IMR-90 (cell line): ENCODE results near the gene RGS13. TPM values are rescaled to one million over a fixed set of nuclear protein-coding genes. Genes with fewer than 3 reads are reported as not detected.

Source experiments
- ATAC-seq: fragments of 200-7000 bp; cut with Tn5 transposase; 2 replicates; pipeline ENCODE4 v1.9.1; 2020; ENCODE audit warnings: low read depth, mild to moderate bottlenecking, moderate library complexity
- BruUV-seq: library from RNA; stranded (reverse); fragments of 400-500 nt; replicated peaks from 2 replicates; lab custom pipeline; 2021; lab: Mats Ljungman, UMichigan
- CTCF ChIA-PET: fragments of 300-600 bp; formaldehyde crosslinking; extraction: SDS; loops from one replicate; lab custom pipeline; 2021; ENCODE audit warnings: antibody characterized with exemption; lab: Yijun Ruan, JAX
- POLR2A ChIA-PET: fragments of 300-600 bp; sonication (Branson Sonifier 250); formaldehyde crosslinking; loops from one replicate; lab custom pipeline; 2022; ENCODE audit warnings: antibody characterized with exemption; ENCODE audit not compliant: unreplicated experiment; lab: Charles Lee
- DNase-seq: peaks from one replicate; pipeline ENCODE4 v3.0.0; 2013
- H2AFZ ChIP-seq: replicated peaks from 2 replicates; pipeline ENCODE3; 2013; ENCODE audit warnings: low read length, mild to moderate bottlenecking; ENCODE audit not compliant: poor library complexity
- H2AK5ac ChIP-seq: 2 replicates; pipeline ENCODE4 v1.6.1; 2013; ENCODE audit warnings: low read depth, low read length, inconsistent platforms
- H2AK9ac ChIP-seq: replicated peaks from 2 replicates; pipeline ENCODE3; 2013; ENCODE audit warnings: mild to moderate bottlenecking, low read depth, low read length, moderate library complexity; ENCODE audit not compliant: poor library complexity
- H2BK120ac ChIP-seq: 2 replicates; pipeline ENCODE4 v1.6.1; 2013; ENCODE audit warnings: low read depth, low read length, inconsistent platforms
- H2BK15ac ChIP-seq: 3 replicates; pipeline ENCODE4 v1.6.1; 2013; ENCODE audit warnings: low read depth, low read length, inconsistent platforms
- H2BK20ac ChIP-seq: 2 replicates; pipeline ENCODE4 v1.6.1; 2013; ENCODE audit warnings: low read depth, mild to moderate bottlenecking, inconsistent platforms, low read length, moderate library complexity
- H2BK5ac ChIP-seq: 2 replicates; pipeline ENCODE4 v1.6.1; 2013; ENCODE audit warnings: mild to moderate bottlenecking, low read depth, low read length, inconsistent platforms; ENCODE audit not compliant: poor library complexity, severe bottlenecking
- H3K14ac ChIP-seq: replicated peaks from 2 replicates; pipeline ENCODE4 v1.6.1; 2013; ENCODE audit warnings: low read depth, low read length, inconsistent platforms
- H3K18ac ChIP-seq: 2 replicates; pipeline ENCODE4 v1.6.1; 2013; ENCODE audit warnings: low read depth, low read length, control low read depth
- H3K23ac ChIP-seq: 2 replicates; pipeline ENCODE4 v1.6.1; 2013; ENCODE audit warnings: low read depth, low read length, inconsistent platforms
- H3K27ac ChIP-seq: 2 replicates; pipeline ENCODE4 v1.5.1; 2013; ENCODE audit warnings: mild to moderate bottlenecking, control low read depth, low read length; ENCODE audit not compliant: insufficient read depth
- H3K27me3 ChIP-seq: 2 replicates; pipeline ENCODE4 v1.6.1; 2013; ENCODE audit warnings: low read length; ENCODE audit not compliant: control insufficient read depth, insufficient read depth
- H3K36me3 ChIP-seq: 2 replicates; pipeline ENCODE4 v1.6.1; 2013; ENCODE audit warnings: low read length, mixed read lengths; ENCODE audit not compliant: control insufficient read depth, insufficient read depth
- H3K4ac ChIP-seq: 2 replicates; pipeline ENCODE4 v1.6.1; 2013; ENCODE audit warnings: low read depth, low read length, inconsistent platforms
- H3K4me1 ChIP-seq: 2 replicates; pipeline ENCODE4 v1.6.1; 2013; ENCODE audit warnings: low read length, mixed read lengths; ENCODE audit not compliant: control insufficient read depth, insufficient read depth
- H3K4me2 ChIP-seq: 2 replicates; pipeline ENCODE4 v1.6.1; 2013; ENCODE audit warnings: low read depth, mild to moderate bottlenecking, control low read depth, low read length, moderate library complexity
- H3K4me3 ChIP-seq: 2 replicates; pipeline ENCODE4 v1.5.1; 2013; ENCODE audit warnings: low read depth, mild to moderate bottlenecking, control low read depth, low read length, moderate library complexity; ENCODE audit not compliant: insufficient read depth
- H3K56ac ChIP-seq: 2 replicates; pipeline ENCODE4 v1.6.1; 2013; ENCODE audit warnings: low read length, inconsistent platforms; ENCODE audit not compliant: insufficient read depth; ENCODE audit errors: extremely low read depth
- H3K79me1 ChIP-seq, 2 experiments: 2 replicates each; pipeline ENCODE4 v1.6.1; 2013; ENCODE audit warnings: low read length in 2 of 2, inconsistent platforms in 1 of 2, low read depth in 1 of 2
- H3K9ac ChIP-seq: 2 replicates; pipeline ENCODE4 v1.6.1; 2013; ENCODE audit warnings: low read depth, low read length, control low read depth
- H3K9me1 ChIP-seq: 2 replicates; pipeline ENCODE4 v1.6.1; 2013; ENCODE audit warnings: low read length, inconsistent platforms; ENCODE audit not compliant: insufficient read depth
- H3K9me3 ChIP-seq: 2 replicates; pipeline ENCODE4 v1.6.1; 2013; ENCODE audit warnings: low read length; ENCODE audit not compliant: control insufficient read depth, insufficient read depth
- H4K20me1 ChIP-seq: 2 replicates; pipeline ENCODE4 v1.6.1; 2013; ENCODE audit warnings: low read length, inconsistent platforms; ENCODE audit not compliant: insufficient read depth
- H4K5ac ChIP-seq: 2 replicates; pipeline ENCODE4 v1.6.1; 2013; ENCODE audit warnings: mild to moderate bottlenecking, low read depth, low read length, control low read depth
- H4K8ac ChIP-seq, 2 experiments: 2 replicates each; pipeline ENCODE4 v1.6.1; 2013; ENCODE audit warnings: low read depth in 2 of 2, low read length in 2 of 2, control low read depth in 1 of 2, inconsistent platforms in 1 of 2
- H4K91ac ChIP-seq: 2 replicates; pipeline ENCODE4 v1.6.1; 2013; ENCODE audit warnings: low read depth, low read length, inconsistent platforms; ENCODE audit not compliant: insufficient read depth
- BHLHE40 ChIP-seq: fragments of 150-350 bp; IDR thresholded peaks from 2 replicates; pipeline ENCODE4 v1.6.1; 2016; ENCODE audit warnings: mild to moderate bottlenecking, low read depth, low read length
- CEBPB ChIP-seq: IDR thresholded peaks from 2 replicates; pipeline ENCODE4 v1.6.1; 2012; ENCODE audit warnings: low read depth, low read length, improper control_type of control experiment
- MAFK ChIP-seq: IDR thresholded peaks from 2 replicates; pipeline ENCODE4 v1.6.1; 2012; ENCODE audit warnings: low read depth, low read length, improper control_type of control experiment
- SMC3 ChIP-seq: fragments of 150-350 bp; IDR thresholded peaks from 2 replicates; pipeline ENCODE4 v1.6.1; 2016; ENCODE audit warnings: low read depth, mild to moderate bottlenecking, antibody characterized with exemption, low read length, moderate library complexity
- dilution Hi-C: fragments of 300-500 bp; cut with HindIII; formaldehyde crosslinking; loops from one replicate; pipeline ENCODE4 v1.14.3; 2018; ENCODE audit warnings: low sequenced_read_pairs; ENCODE audit not compliant: unreplicated experiment
- in situ Hi-C: fragments of 300-500 bp; cut with MboI; formaldehyde crosslinking; loops from 3 replicates; pipeline ENCODE4 v1.14.3; 2019; ENCODE audit warnings: low sequenced_read_pairs, inconsistent platforms, mixed read lengths
- intact Hi-C: fragments of 100-400 bp; cut with micrococcal nuclease; formaldehyde crosslinking; loops from 2 replicates; pipeline ENCODE4 v1.10.0; 2022
- polyA plus RNA-seq, 3 experiments: library from polyadenylated mRNA; depleted of rRNA; stranded (reverse); fragments of >200 nt; gene quantifications; 2 replicates each; pipeline ENCODE4 v1.2.3, GENCODE V29; 2012; ENCODE audit warnings: low replicate concordance in 1 of 3
- total RNA-seq: library from RNA; depleted of rRNA; stranded (reverse); fragments of >200 nt; gene quantifications from 2 replicates; pipeline ENCODE4 v1.2.3, GENCODE V29; 2012

The RGS13 gene
- total and polyA plus RNA-seq, 2 of the 4 experiments (the other 2 are of a cell fraction), result not detected

DNA sequence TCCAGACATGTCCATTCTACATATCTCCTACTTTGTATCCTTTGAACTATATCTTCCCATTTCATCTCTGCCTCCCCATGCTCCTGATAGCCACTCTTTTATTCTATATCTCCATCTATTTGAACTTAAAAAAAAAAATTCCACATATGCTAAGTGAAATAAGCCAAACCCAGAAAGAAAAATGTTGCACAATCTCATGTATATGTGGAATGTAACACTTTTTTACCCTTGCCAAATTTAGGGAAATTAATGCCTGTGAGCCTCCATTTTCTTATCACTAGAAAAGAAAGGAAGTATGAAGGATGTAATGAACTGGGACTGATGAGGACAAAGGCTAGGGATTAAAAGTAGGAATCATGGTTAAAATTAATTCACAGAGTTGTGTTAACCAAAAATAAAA is 53.5 kb downstream of the RGS13 start:
- Histone ChIP-seq H3K4ac (no peak overlapping the region), H4K5ac (no peak overlapping the region), H3K14ac (no peak overlapping the region), H2AK5ac (no peak overlapping the region), H3K9me3 (no peaks in the 10 kb centered on the region; the same call in 1 of the 2 replicates), H2BK5ac (no peak overlapping the region), H3K27me3 (no peaks in the 10 kb centered on the region), H2AK9ac (no peak overlapping the region), H3K23ac (no peak overlapping the region), H3K79me1 (no peaks in the 10 kb centered on the region), H3K4me1 (no peaks in the 10 kb centered on the region), H3K18ac (no peak overlapping the region), H3K36me3 (no peaks in the 10 kb centered on the region), H2BK120ac (no peak overlapping the region), H4K91ac (no peak overlapping the region), H4K8ac (no peak overlapping the region), H4K20me1 (no peaks in the 10 kb centered on the region), H2AFZ (no peak overlapping the region), H3K27ac (no peak overlapping the region), H3K9ac (no peak overlapping the region), H2BK15ac (no peak overlapping the region), H3K4me2 (no peak overlapping the region), H3K56ac (no peak overlapping the region), H3K9me1 (no peaks in the 10 kb centered on the region), H3K4me3 (no peak overlapping the region), H2BK20ac (no peak overlapping the region)
- DNase-seq (no peak), ATAC-seq (no peak)
- dilution Hi-C loops (no loop called here), intact Hi-C loops (no loop called here), in situ Hi-C loops (no loop called here)
- no TSS peak for BruUV-seq
- POLR2A ChIA-PET, result no interaction called here
- CTCF ChIA-PET, result no interaction called here
- TF ChIP-seq SMC3, result no peak
- TF ChIP-seq BHLHE40, result no peak
- no peak for TF ChIP-seq MAFK
- peak; percentile 76 for TF ChIP-seq CEBPB
